ENCODE data around the gene S1PR2.

DNA sequence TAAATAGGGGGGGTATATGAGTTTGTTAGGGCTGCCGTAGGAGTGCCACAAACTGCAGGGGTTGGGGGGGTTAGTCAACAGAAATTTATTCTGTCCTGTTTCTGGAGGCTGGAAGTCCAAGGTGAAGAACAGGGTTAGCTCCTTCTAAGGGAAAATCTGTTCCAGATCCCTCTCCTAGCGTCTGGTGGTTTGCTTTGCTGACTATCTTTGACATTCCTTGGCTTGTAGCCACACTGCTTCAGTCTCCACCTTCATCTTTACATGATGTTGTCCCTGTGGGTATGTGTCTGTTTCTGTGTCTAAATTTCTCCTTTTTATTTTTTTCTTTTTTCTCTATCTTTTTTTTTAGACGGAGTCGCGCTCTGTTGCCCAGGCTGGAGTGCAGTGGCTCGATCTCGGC is 31.6 kb upstream of the S1PR2 start:
- TF ChIP-seq, protein P1, sequence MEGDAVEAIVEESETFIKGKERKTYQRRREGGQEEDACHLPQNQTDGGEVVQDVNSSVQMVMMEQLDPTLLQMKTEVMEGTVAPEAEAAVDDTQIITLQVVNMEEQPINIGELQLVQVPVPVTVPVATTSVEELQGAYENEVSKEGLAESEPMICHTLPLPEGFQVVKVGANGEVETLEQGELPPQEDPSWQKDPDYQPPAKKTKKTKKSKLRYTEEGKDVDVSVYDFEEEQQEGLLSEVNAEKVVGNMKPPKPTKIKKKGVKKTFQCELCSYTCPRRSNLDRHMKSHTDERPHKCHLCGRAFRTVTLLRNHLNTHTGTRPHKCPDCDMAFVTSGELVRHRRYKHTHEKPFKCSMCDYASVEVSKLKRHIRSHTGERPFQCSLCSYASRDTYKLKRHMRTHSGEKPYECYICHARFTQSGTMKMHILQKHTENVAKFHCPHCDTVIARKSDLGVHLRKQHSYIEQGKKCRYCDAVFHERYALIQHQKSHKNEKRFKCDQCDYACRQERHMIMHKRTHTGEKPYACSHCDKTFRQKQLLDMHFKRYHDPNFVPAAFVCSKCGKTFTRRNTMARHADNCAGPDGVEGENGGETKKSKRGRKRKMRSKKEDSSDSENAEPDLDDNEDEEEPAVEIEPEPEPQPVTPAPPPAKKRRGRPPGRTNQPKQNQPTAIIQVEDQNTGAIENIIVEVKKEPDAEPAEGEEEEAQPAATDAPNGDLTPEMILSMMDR (conservative IDR thresholded peaks at IDR 0.05; ENCODE audit: low read depth, low read length): no peak
- TF ChIP-seq EZH2 (IDR thresholded peaks at IDR 0.05; ENCODE audit: borderline replicate concordance, low read depth, low read length, poor library complexity, severe bottlenecking): no peak
